GM23338 (cell line): ENCODE data around the gene SLC19A1. TPM values are rescaled to one million over a fixed set of nuclear protein-coding genes. Genes with fewer than 3 reads are reported as not detected.

Experiments
- ATAC-seq: fragments of 200-7000 bp; cut with Tn5 transposase; 3 replicates; pipeline ENCODE4 v1.9.1; 2020
- DNase-seq: peaks from one replicate; pipeline ENCODE4 v3.0.0-alpha.2; 2015; ENCODE audit warnings: low spot score
- H2AFZ ChIP-seq: fragments of 200-600 bp; sonication (generic); 2 replicates; pipeline ENCODE4 v1.8.0; 2016; ENCODE audit warnings: antibody characterized with exemption, mild to moderate bottlenecking, moderate library complexity
- H3F3A ChIP-seq: fragments of 200-600 bp; sonication (generic); replicated peaks from 2 replicates; pipeline ENCODE4 v1.8.0; 2017; ENCODE audit warnings: antibody characterized with exemption, mixed run types, low read depth
- H3K27ac ChIP-seq: fragments of 200-600 bp; sonication (generic); 2 replicates; pipeline ENCODE4 v1.6.1; 2016; ENCODE audit warnings: low read depth
- H3K27me3 ChIP-seq: fragments of 200-600 bp; sonication (generic); 2 replicates; pipeline ENCODE4 v1.8.0; 2016; ENCODE audit warnings: mild to moderate bottlenecking, mixed run types, moderate library complexity; ENCODE audit not compliant: insufficient read depth
- H3K36me3 ChIP-seq: fragments of 200-600 bp; sonication (generic); 2 replicates; pipeline ENCODE4 v1.8.0; 2016; ENCODE audit warnings: mild to moderate bottlenecking; ENCODE audit not compliant: insufficient read depth
- H3K4me1 ChIP-seq: fragments of 200-600 bp; sonication (generic); 2 replicates; pipeline ENCODE4 v1.8.0; 2016; ENCODE audit warnings: mild to moderate bottlenecking, moderate library complexity; ENCODE audit not compliant: insufficient read depth
- H3K4me2 ChIP-seq: fragments of 200-600 bp; sonication (generic); 2 replicates; pipeline ENCODE4 v1.7.1; 2017; ENCODE audit warnings: mixed run types
- H3K4me3 ChIP-seq: fragments of 200-600 bp; sonication (generic); 2 replicates; pipeline ENCODE4 v1.6.1; 2016; ENCODE audit warnings: mixed run types
- H3K79me2 ChIP-seq: fragments of 200-600 bp; sonication (generic); replicated peaks from 2 replicates; pipeline ENCODE4 v1.8.0; 2017; ENCODE audit warnings: mild to moderate bottlenecking; ENCODE audit not compliant: insufficient read depth
- H3K9me2 ChIP-seq: fragments of 200-600 bp; sonication (generic); 2 replicates; pipeline ENCODE4 v1.8.0; 2017; ENCODE audit not compliant: insufficient read depth
- H4K20me1 ChIP-seq: fragments of 200-600 bp; sonication (generic); replicated peaks from 2 replicates; pipeline ENCODE4 v1.8.0; 2017; ENCODE audit warnings: mild to moderate bottlenecking; ENCODE audit not compliant: insufficient read depth
- H3K27ac Mint-ChIP-seq: 2 replicates; pipeline ENCODE4 v1.8.0; 2020; ENCODE audit warnings: inconsistent platforms, mild to moderate bottlenecking, moderate library complexity, mixed read lengths
- H3K27me3 Mint-ChIP-seq: 3 replicates; pipeline ENCODE4 v1.8.0; 2022; ENCODE audit warnings: low read depth, mild to moderate bottlenecking, moderate library complexity, mixed read lengths, inconsistent platforms; ENCODE audit not compliant: insufficient read depth, poor library complexity
- H3K36me3 Mint-ChIP-seq: 3 replicates; pipeline ENCODE4 v1.8.0; 2021; ENCODE audit warnings: low read depth, mild to moderate bottlenecking, inconsistent platforms, moderate library complexity, mixed read lengths
- H3K4me1 Mint-ChIP-seq: 3 replicates; pipeline ENCODE4 v1.8.0; 2020; ENCODE audit warnings: mild to moderate bottlenecking, inconsistent platforms, mixed read lengths
- H3K4me3 Mint-ChIP-seq: 3 replicates; pipeline ENCODE4 v1.8.0; 2021; ENCODE audit warnings: moderate library complexity, mild to moderate bottlenecking, inconsistent platforms, mixed read lengths
- H3K9me3 Mint-ChIP-seq: 3 replicates; pipeline ENCODE4 v1.8.0; 2020; ENCODE audit warnings: moderate library complexity, mild to moderate bottlenecking, inconsistent platforms, mixed read lengths
- CREB1 ChIP-seq: fragments of 250-450 bp; sonication (Bioruptor Pico); IDR thresholded peaks from 2 replicates; pipeline ENCODE4 v1.5.0; 2020; ENCODE audit warnings: low read depth, mild to moderate bottlenecking, moderate library complexity
- EZH2 ChIP-seq: fragments of 200-600 bp; sonication (generic); IDR thresholded peaks from one replicate; pipeline ENCODE4 v1.8.0; 2017; ENCODE audit warnings: antibody characterized with exemption, mild to moderate bottlenecking, low read depth; ENCODE audit not compliant: unreplicated experiment
- EZH2phosphoT487 ChIP-seq: fragments of 200-600 bp; sonication (generic); IDR thresholded peaks from one replicate; pipeline ENCODE4 v1.8.1; 2018; ENCODE audit warnings: antibody characterized with exemption; ENCODE audit not compliant: unreplicated experiment
- JUNB ChIP-seq: IDR thresholded peaks from one replicate; pipeline ENCODE4 v1.6.1; 2016; ENCODE audit warnings: antibody characterized with exemption; ENCODE audit not compliant: unreplicated experiment
- NANOG ChIP-seq: IDR thresholded peaks from 2 replicates; pipeline ENCODE4 v1.6.1; 2016; ENCODE audit warnings: antibody characterized with exemption, borderline replicate concordance
- POLR2AphosphoS5 ChIP-seq: IDR thresholded peaks from 2 replicates; pipeline ENCODE4 v1.6.1; 2016; ENCODE audit warnings: antibody characterized with exemption, low read depth
- STAT1 ChIP-seq: IDR thresholded peaks from one replicate; pipeline ENCODE4 v1.6.1; 2016; ENCODE audit warnings: antibody characterized with exemption; ENCODE audit not compliant: unreplicated experiment
- ZNF114 ChIP-seq: fragments of 250-450 bp; sonication (Bioruptor Pico); IDR thresholded peaks from 2 replicates; pipeline ENCODE4 v1.5.0; 2020; ENCODE audit warnings: mild to moderate bottlenecking, moderate library complexity
- ZNF331 ChIP-seq: fragments of 250-450 bp; sonication (Bioruptor Pico); IDR thresholded peaks from 2 replicates; pipeline ENCODE4 v1.5.0; 2020; ENCODE audit warnings: low read depth, mild to moderate bottlenecking, moderate library complexity
- polyA plus RNA-seq: library from polyadenylated mRNA; unstranded; fragments of >200 nt; fragmentation: Nextera tagmentation; extraction: Ambion mirVana; gene quantifications from 2 replicates; pipeline ENCODE4 v1.2.1, GENCODE V29; 2016
- total RNA-seq: library from RNA; depleted of rRNA; stranded (reverse); fragments of >200 nt; shearing (Covaris generic); gene quantifications from 2 replicates; pipeline ENCODE4 v1.2.3, GENCODE V29; 2014
- TF ChIP-seq, protein P1 (sequence below): IDR thresholded peaks from 2 replicates; pipeline ENCODE4 v1.6.1; 2016; ENCODE audit warnings: antibody characterized with exemption
- TF ChIP-seq, protein P2 (sequence below): IDR thresholded peaks from one replicate; pipeline ENCODE4 v1.6.1; 2018; ENCODE audit warnings: antibody characterized with exemption; ENCODE audit not compliant: unreplicated experiment
- TF ChIP-seq, protein P3 (sequence below), 2 experiments: fragments of 200-600 bp in 1 of 2; sonication (generic) in 1 of 2; conservative IDR thresholded peaks; 2 replicates each; pipeline versions ENCODE4 v1.5.1 to v1.6.1; 2016 to 2017; ENCODE audit warnings: antibody characterized with exemption in 2 of 2, low read depth in 2 of 2, mild to moderate bottlenecking in 2 of 2, moderate library complexity in 1 of 2

Gene SLC19A1
- total and polyA plus RNA-seq, 2 experiments from 2014 or later = 31.2 to 33.0 TPM

DNA sequence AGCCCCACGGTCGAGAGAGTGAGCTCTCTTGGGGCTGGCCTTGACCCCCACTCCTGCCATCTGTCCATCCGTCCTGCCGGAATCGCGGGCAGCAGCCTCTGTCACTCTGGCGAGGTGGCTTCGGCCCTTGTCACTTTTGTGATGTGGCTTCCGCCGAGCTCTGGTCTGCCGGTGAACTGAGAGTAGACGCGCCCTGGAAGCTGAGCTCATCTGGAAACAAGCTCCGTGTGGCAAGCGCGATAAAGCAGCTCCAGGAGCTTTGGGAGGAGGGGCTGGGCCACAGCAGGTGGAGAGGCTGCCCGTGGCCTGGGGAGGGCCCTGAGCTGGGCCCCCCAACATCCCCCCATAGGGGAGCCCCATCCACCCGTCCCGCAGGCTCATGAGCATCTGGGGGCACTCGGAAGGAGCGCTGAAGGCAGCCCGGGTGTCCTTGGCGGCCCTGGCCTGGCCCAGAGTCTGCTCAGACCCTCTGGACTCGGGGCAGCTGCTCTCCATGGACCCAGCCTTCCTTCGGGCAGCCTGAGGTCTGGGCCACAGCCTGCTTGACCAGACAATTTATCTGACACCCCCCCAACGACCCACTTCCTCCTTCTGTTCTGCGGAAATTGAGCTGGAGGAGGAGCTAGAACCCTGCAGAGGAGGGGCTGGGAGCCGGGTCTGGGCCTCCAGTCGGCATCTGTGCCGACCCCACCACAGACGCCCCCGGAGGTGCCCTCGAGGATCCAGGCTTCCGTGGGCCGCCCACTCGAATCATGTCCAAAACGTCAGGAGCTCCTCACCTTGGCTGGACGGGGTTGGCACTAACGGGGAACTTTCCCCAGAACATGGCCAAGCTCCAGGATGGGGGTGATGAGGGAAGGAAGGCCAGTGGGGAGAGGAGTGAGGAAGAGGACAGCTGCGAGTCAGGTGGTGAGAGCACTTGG is 59.1 kb downstream of the SLC19A1 start (continued):
- no peak for TF ChIP-seq POLR2AphosphoS5
- TF ChIP-seq, protein P1, sequence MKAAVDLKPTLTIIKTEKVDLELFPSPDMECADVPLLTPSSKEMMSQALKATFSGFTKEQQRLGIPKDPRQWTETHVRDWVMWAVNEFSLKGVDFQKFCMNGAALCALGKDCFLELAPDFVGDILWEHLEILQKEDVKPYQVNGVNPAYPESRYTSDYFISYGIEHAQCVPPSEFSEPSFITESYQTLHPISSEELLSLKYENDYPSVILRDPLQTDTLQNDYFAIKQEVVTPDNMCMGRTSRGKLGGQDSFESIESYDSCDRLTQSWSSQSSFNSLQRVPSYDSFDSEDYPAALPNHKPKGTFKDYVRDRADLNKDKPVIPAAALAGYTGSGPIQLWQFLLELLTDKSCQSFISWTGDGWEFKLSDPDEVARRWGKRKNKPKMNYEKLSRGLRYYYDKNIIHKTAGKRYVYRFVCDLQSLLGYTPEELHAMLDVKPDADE = no peak
- TF ChIP-seq, protein P2, sequence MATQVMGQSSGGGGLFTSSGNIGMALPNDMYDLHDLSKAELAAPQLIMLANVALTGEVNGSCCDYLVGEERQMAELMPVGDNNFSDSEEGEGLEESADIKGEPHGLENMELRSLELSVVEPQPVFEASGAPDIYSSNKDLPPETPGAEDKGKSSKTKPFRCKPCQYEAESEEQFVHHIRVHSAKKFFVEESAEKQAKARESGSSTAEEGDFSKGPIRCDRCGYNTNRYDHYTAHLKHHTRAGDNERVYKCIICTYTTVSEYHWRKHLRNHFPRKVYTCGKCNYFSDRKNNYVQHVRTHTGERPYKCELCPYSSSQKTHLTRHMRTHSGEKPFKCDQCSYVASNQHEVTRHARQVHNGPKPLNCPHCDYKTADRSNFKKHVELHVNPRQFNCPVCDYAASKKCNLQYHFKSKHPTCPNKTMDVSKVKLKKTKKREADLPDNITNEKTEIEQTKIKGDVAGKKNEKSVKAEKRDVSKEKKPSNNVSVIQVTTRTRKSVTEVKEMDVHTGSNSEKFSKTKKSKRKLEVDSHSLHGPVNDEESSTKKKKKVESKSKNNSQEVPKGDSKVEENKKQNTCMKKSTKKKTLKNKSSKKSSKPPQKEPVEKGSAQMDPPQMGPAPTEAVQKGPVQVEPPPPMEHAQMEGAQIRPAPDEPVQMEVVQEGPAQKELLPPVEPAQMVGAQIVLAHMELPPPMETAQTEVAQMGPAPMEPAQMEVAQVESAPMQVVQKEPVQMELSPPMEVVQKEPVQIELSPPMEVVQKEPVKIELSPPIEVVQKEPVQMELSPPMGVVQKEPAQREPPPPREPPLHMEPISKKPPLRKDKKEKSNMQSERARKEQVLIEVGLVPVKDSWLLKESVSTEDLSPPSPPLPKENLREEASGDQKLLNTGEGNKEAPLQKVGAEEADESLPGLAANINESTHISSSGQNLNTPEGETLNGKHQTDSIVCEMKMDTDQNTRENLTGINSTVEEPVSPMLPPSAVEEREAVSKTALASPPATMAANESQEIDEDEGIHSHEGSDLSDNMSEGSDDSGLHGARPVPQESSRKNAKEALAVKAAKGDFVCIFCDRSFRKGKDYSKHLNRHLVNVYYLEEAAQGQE = no peak

DNA sequence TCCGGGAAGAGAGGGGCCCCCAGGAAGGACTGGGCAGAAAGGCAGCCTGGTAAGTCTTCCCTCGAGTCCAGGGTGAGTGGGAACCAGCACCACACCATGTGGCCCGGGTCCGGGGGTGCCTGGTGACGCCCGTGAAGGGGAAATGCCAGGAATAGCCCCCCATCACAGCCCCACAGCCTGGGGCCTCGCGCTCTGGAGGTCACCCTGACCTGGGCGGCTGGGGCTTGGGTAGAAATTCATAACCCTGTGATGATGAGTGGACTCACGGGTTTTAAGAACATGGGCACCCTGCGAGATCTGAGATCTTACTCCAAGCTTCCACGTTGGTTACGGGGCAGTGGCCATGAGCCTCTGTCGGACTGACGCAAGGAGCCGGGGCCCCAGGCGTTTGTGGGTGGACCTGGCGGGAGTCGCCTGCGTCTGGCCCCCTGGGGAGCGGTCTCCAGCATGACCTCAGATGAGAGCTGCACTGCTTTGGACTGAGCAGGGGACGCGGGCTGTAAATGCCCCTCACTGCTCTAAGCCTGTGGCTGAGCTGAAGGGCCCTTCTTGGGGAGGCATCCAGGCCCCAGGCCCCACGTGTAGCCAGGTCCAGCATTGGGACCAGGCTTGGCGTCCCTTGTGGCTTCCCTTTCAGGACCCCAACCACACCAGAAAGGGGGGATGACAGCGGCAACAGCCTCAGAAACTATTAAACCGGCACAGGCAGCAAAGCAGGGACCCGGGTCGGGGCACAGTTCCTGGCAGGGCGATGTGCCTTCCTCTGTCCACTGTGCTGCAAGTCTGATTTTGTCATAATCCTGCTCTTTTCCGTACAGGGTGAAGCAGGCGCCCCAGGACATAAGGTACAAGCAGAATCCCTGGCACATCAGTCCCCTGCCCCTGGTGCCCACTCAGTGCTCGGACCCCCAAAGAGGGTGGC is 60.0 kb downstream of the SLC19A1 start:
- Histone ChIP-seq H3K27me3 (no peaks in the 10 kb centered on the region), H3K36me3 (peaks cover 8% of the 10 kb centered on the region), H2AFZ (no peak overlapping the region), H3K4me3 (no peak overlapping the region), H3K27ac (no peak overlapping the region), H3K4me2 (no peak overlapping the region), H3K4me1 (no peaks in the 10 kb centered on the region), H3K9me2 (no peaks in the 10 kb centered on the region), H3F3A (peaks cover 20% of the 10 kb centered on the region), H4K20me1 (peaks cover 7% of the 10 kb centered on the region; the same call in 1 of the 2 replicates), H3K79me2 (no peaks in the 10 kb centered on the region)
- H3K27ac Mint-ChIP-seq = no peak overlapping the region
- H3K9me3 Mint-ChIP-seq = no peaks in the 10 kb centered on the region
- DNase-seq = no peak
- H3K36me3 Mint-ChIP-seq = peaks cover 61% of the 10 kb centered on the region
- peaks cover 12% of the 10 kb centered on the region for H3K27me3 Mint-ChIP-seq
- ATAC-seq = no peak
- no peak overlapping the region for H3K4me3 Mint-ChIP-seq
- peaks cover 10% of the 10 kb centered on the region for H3K4me1 Mint-ChIP-seq
- TF ChIP-seq EZH2phosphoT487 = no peak
- TF ChIP-seq ZNF331 (CRISPR knock-in tag) = no peak
- TF ChIP-seq, protein P1 = no peak
- no peak for TF ChIP-seq STAT1
- TF ChIP-seq NANOG = no peak
- TF ChIP-seq CREB1 (CRISPR knock-in tag) = no peak
- TF ChIP-seq ZNF114 (CRISPR knock-in tag) = no peak
- TF ChIP-seq JUNB = no peak
- TF ChIP-seq, protein P2 = no peak
- TF ChIP-seq, protein P3, sequence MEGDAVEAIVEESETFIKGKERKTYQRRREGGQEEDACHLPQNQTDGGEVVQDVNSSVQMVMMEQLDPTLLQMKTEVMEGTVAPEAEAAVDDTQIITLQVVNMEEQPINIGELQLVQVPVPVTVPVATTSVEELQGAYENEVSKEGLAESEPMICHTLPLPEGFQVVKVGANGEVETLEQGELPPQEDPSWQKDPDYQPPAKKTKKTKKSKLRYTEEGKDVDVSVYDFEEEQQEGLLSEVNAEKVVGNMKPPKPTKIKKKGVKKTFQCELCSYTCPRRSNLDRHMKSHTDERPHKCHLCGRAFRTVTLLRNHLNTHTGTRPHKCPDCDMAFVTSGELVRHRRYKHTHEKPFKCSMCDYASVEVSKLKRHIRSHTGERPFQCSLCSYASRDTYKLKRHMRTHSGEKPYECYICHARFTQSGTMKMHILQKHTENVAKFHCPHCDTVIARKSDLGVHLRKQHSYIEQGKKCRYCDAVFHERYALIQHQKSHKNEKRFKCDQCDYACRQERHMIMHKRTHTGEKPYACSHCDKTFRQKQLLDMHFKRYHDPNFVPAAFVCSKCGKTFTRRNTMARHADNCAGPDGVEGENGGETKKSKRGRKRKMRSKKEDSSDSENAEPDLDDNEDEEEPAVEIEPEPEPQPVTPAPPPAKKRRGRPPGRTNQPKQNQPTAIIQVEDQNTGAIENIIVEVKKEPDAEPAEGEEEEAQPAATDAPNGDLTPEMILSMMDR (conservative IDR thresholded peaks at IDR 0.05; ENCODE audit: low read depth in 2 of 2) = no peak
- no peak for TF ChIP-seq POLR2AphosphoS5
- TF ChIP-seq EZH2 = no peak
